Caco-2 (cell line): Measurements from ENCODE around the gene FAM47B. TPM values are rescaled to one million over a fixed set of nuclear protein-coding genes. Genes with fewer than 3 reads are reported as not detected.

Source experiments
- BruUV-seq: library from RNA; stranded (reverse); fragments of 400-500 nt; replicated peaks from 2 replicates; lab custom pipeline; 2021; lab: Mats Ljungman, UMichigan
- CTCF ChIA-PET: fragments of 300-600 bp; sonication (Branson Sonifier 250); formaldehyde crosslinking; loops from one replicate; lab custom pipeline; 2022; ENCODE audit warnings: antibody characterized with exemption; lab: Charles Lee
- POLR2A ChIA-PET: fragments of 300-600 bp; sonication (Branson Sonifier 250); formaldehyde crosslinking; loops from one replicate; lab custom pipeline; 2022; ENCODE audit warnings: antibody characterized with exemption; lab: Charles Lee
- DNase-seq, 2 experiments: peaks; one replicate each; pipeline versions ENCODE4 v3.0.0 to v3.0.0-alpha.2; 2020 to 2022
- H3K27me3 ChIP-seq: replicated peaks from 2 replicates; pipeline ENCODE4 v1.6.0; 2011; ENCODE audit warnings: low read length; ENCODE audit not compliant: control insufficient read depth, insufficient read depth
- H3K36me3 ChIP-seq: 2 replicates; pipeline ENCODE4 v1.5.1; 2011; ENCODE audit warnings: low read length; ENCODE audit not compliant: control insufficient read depth, insufficient read depth
- H3K4me1 ChIP-seq: fragments of 250-450 bp; sonication (Bioruptor Pico); 2 replicates; pipeline ENCODE4 v1.5.1; 2020; ENCODE audit warnings: mild to moderate bottlenecking
- H3K4me3 ChIP-seq: 2 replicates; pipeline ENCODE4 v1.5.1; 2011; ENCODE audit warnings: low read depth, mild to moderate bottlenecking, control low read depth, low read length
- H3K9me3 ChIP-seq: fragments of 250-450 bp; sonication (Bioruptor Pico); 2 replicates; pipeline ENCODE4 v1.5.1; 2020; ENCODE audit warnings: mild to moderate bottlenecking, moderate library complexity
- H3K27ac Mint-ChIP-seq: one replicate; pipeline ENCODE4 v1.8.0; 2022; ENCODE audit warnings: mixed read lengths; ENCODE audit not compliant: unreplicated experiment
- H3K27me3 Mint-ChIP-seq: one replicate; pipeline ENCODE4 v1.8.0; 2022; ENCODE audit warnings: mixed read lengths; ENCODE audit not compliant: insufficient read depth, unreplicated experiment
- H3K36me3 Mint-ChIP-seq: one replicate; pipeline ENCODE4 v1.8.0; 2022; ENCODE audit warnings: mild to moderate bottlenecking, mixed read lengths; ENCODE audit not compliant: insufficient read depth, unreplicated experiment
- H3K4me1 Mint-ChIP-seq: one replicate; pipeline ENCODE4 v1.8.0; 2022; ENCODE audit warnings: low read depth, mixed read lengths; ENCODE audit not compliant: unreplicated experiment
- H3K4me3 Mint-ChIP-seq: one replicate; pipeline ENCODE4 v1.8.0; 2022; ENCODE audit warnings: mild to moderate bottlenecking, moderate library complexity, mixed read lengths; ENCODE audit not compliant: unreplicated experiment
- H3K9me3 Mint-ChIP-seq: one replicate; pipeline ENCODE4 v1.8.0; 2022; ENCODE audit warnings: mixed read lengths; ENCODE audit not compliant: unreplicated experiment
- CTCF ChIP-seq, 2 experiments: fragments of 200-600 bp in 1 of 2; IDR thresholded peaks; 1 replicate in 1 of 2; 2 replicates in 1 of 2; pipeline versions ENCODE4 v1.5.1 to v1.8.0; 2011 to 2022; ENCODE audit warnings: antibody characterized with exemption in 1 of 2, control low read depth in 1 of 2, inconsistent platforms in 1 of 2, low read depth in 1 of 2, low read length in 1 of 2, mild to moderate bottlenecking in 1 of 2, moderate library complexity in 1 of 2; ENCODE audit not compliant: insufficient read depth in 1 of 2, severe bottlenecking in 1 of 2, unreplicated experiment in 1 of 2
- intact Hi-C: fragments of 100-400 bp; cut with micrococcal nuclease; formaldehyde crosslinking; loops from one replicate; pipeline ENCODE4 v1.10.0; 2022; ENCODE audit not compliant: unreplicated experiment
- total RNA-seq: library from RNA; stranded (reverse); gene quantifications from 2 replicates; pipeline ENCODE4 v1.2.3, GENCODE V29; 2022

Gene FAM47B
- total RNA-seq, 1 experiment from 2014 or later = not detected

GRCh38 chrX:34901761-34902160, 40.8 kb upstream of the FAM47B start:
- intact Hi-C loops = no loop called here
- Mint-ChIP-seq H3K9me3 (no peaks in the 10 kb centered on the region), H3K36me3 (no peaks in the 10 kb centered on the region), H3K4me1 (no peaks in the 10 kb centered on the region), H3K27ac (no peak overlapping the region), H3K27me3 (no peaks in the 10 kb centered on the region), H3K4me3 (no peak overlapping the region)
- H3K27me3 ChIP-seq = no peaks in the 10 kb centered on the region
- ChIA-PET POLR2A (no interaction called here), CTCF (no interaction called here)
- H3K36me3 ChIP-seq = no peaks in the 10 kb centered on the region
- H3K4me1 ChIP-seq = no peaks in the 10 kb centered on the region
- DNase-seq = no peak
- no TSS peak for BruUV-seq
- H3K4me3 ChIP-seq = no peak overlapping the region
- no peaks in the 10 kb centered on the region for H3K9me3 ChIP-seq
- TF ChIP-seq CTCF (IDR thresholded peaks at IDR 0.05; ENCODE audit: insufficient read depth in 1 of 2, low read depth in 1 of 2, low read length in 1 of 2, severe bottlenecking in 1 of 2, unreplicated experiment in 1 of 2) = no peak

GRCh38 chrX:34903316-34903715, 39.3 kb upstream of the FAM47B start:
- no peaks in the 10 kb centered on the region for H3K36me3 Mint-ChIP-seq
- no peak for TF ChIP-seq CTCF (IDR thresholded peaks at IDR 0.05; ENCODE audit: insufficient read depth in 1 of 2, low read depth in 1 of 2, low read length in 1 of 2, severe bottlenecking in 1 of 2, unreplicated experiment in 1 of 2)
- intact Hi-C loops = no loop called here
- H3K36me3 ChIP-seq = no peaks in the 10 kb centered on the region
- no peak overlapping the region for H3K4me3 ChIP-seq
- H3K27me3 ChIP-seq = no peaks in the 10 kb centered on the region
- no peak overlapping the region for H3K27ac Mint-ChIP-seq
- no peak overlapping the region for H3K4me3 Mint-ChIP-seq
- BruUV-seq = no TSS peak
- ChIA-PET CTCF (no interaction called here), POLR2A (no interaction called here)
- no peaks in the 10 kb centered on the region for H3K4me1 ChIP-seq
- no peaks in the 10 kb centered on the region for H3K4me1 Mint-ChIP-seq
- H3K9me3 Mint-ChIP-seq = no peaks in the 10 kb centered on the region
- H3K27me3 Mint-ChIP-seq = no peaks in the 10 kb centered on the region
- no peak for DNase-seq
- H3K9me3 ChIP-seq = no peaks in the 10 kb centered on the region

GRCh38 chrX:34909151-34909550, 33.4 kb upstream of the FAM47B start:
- intact Hi-C loops = no loop called here
- no peaks in the 10 kb centered on the region for H3K4me1 ChIP-seq
- TF ChIP-seq CTCF (IDR thresholded peaks at IDR 0.05; ENCODE audit: insufficient read depth in 1 of 2, low read depth in 1 of 2, low read length in 1 of 2, severe bottlenecking in 1 of 2, unreplicated experiment in 1 of 2) = no peak
- no peak overlapping the region for H3K4me3 ChIP-seq
- Mint-ChIP-seq H3K27me3 (no peaks in the 10 kb centered on the region), H3K4me1 (no peaks in the 10 kb centered on the region), H3K27ac (no peak overlapping the region), H3K9me3 (no peaks in the 10 kb centered on the region), H3K36me3 (no peaks in the 10 kb centered on the region), H3K4me3 (no peak overlapping the region)
- POLR2A ChIA-PET = no interaction called here
- BruUV-seq = no TSS peak
- CTCF ChIA-PET = no interaction called here
- no peaks in the 10 kb centered on the region for H3K27me3 ChIP-seq
- H3K9me3 ChIP-seq = no peaks in the 10 kb centered on the region
- DNase-seq = no peak
- H3K36me3 ChIP-seq = no peaks in the 10 kb centered on the region
